RWPE2 (cell line): Measurements from ENCODE around the gene HOXC9.

ENCODE experiments used
- ATAC-seq: fragments of 200-7000 bp; cut with Tn5 transposase; 3 replicates; pipeline ENCODE4 v1.9.1; 2021; ENCODE audit warnings: low read depth
- DNase-seq: peaks from one replicate; pipeline ENCODE4 v3.0.0-alpha.2; 2020; ENCODE audit warnings: low spot score
- H3K27ac ChIP-seq: fragments of 450-650 bp; 2 replicates; pipeline ENCODE4 v1.5.1; 2017; ENCODE audit warnings: mild to moderate bottlenecking; ENCODE audit not compliant: poor library complexity, severe bottlenecking
- H3K27me3 ChIP-seq: fragments of 250-450 bp; sonication (Bioruptor Pico); 2 replicates; pipeline ENCODE4 v1.5.1; 2021; ENCODE audit warnings: mild to moderate bottlenecking, moderate library complexity; ENCODE audit not compliant: insufficient read depth, poor library complexity, severe bottlenecking
- H3K36me3 ChIP-seq: fragments of 250-450 bp; sonication (Bioruptor Pico); 2 replicates; pipeline ENCODE4 v1.5.1; 2020; ENCODE audit warnings: low read depth, mild to moderate bottlenecking, moderate library complexity
- H3K4me1 ChIP-seq: fragments of 250-450 bp; sonication (Bioruptor Pico); 2 replicates; pipeline ENCODE4 v1.5.1; 2021; ENCODE audit warnings: mild to moderate bottlenecking, moderate library complexity; ENCODE audit not compliant: insufficient read depth, poor library complexity, severe bottlenecking
- H3K4me3 ChIP-seq: fragments of 250-450 bp; sonication (Bioruptor Pico); 2 replicates; pipeline ENCODE4 v1.5.1; 2021; ENCODE audit warnings: mild to moderate bottlenecking, moderate library complexity; ENCODE audit not compliant: severe bottlenecking
- H3K9me3 ChIP-seq: fragments of 250-450 bp; sonication (Bioruptor Pico); 2 replicates; pipeline ENCODE4 v1.5.1; 2021; ENCODE audit warnings: mild to moderate bottlenecking, moderate library complexity; ENCODE audit not compliant: severe bottlenecking
- TF ChIP-seq, protein P1 (sequence below): fragments of 450-650 bp; IDR thresholded peaks from one replicate; pipeline ENCODE4 v1.5.1; 2017; ENCODE audit warnings: mild to moderate bottlenecking, moderate library complexity; ENCODE audit not compliant: poor library complexity, severe bottlenecking

The HOXC9 gene

DNA sequence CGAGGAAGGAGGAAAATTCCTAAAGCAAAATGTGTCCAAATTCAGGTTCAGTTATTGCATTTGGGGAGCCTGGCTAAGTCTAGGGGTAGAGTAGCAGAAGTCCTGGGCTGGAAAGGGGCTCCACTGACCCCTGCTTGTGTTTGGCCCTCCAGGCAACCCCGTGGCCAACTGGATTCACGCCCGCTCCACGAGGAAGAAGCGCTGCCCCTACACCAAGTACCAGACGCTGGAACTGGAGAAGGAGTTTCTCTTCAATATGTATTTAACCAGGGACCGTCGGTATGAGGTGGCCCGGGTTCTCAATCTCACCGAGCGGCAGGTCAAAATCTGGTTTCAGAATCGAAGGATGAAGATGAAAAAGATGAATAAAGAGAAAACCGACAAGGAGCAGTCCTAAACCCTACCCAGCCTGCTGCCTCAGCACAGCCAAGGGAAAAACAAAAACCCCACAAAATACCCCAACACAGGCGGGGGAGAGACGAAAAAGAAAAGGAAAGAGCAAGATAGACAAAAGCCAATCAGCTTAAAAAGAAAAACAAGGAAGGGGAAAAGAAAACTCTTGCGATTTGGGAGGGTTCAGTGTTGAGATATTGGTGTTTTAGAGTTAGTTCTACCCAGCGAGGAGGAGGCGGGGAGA lies 2.4 kb downstream of the HOXC9 start:
- DNase-seq (no peak), ATAC-seq (no peak)
- no peaks in the 10 kb centered on the region for H3K4me1 ChIP-seq
- H3K36me3 ChIP-seq, result no peaks in the 10 kb centered on the region
- H3K27ac ChIP-seq, result no peak overlapping the region
- peaks cover 90% of the 10 kb centered on the region for H3K27me3 ChIP-seq
- H3K4me3 ChIP-seq, result no peak overlapping the region
- H3K9me3 ChIP-seq, result no peaks in the 10 kb centered on the region
- TF ChIP-seq, protein P1, sequence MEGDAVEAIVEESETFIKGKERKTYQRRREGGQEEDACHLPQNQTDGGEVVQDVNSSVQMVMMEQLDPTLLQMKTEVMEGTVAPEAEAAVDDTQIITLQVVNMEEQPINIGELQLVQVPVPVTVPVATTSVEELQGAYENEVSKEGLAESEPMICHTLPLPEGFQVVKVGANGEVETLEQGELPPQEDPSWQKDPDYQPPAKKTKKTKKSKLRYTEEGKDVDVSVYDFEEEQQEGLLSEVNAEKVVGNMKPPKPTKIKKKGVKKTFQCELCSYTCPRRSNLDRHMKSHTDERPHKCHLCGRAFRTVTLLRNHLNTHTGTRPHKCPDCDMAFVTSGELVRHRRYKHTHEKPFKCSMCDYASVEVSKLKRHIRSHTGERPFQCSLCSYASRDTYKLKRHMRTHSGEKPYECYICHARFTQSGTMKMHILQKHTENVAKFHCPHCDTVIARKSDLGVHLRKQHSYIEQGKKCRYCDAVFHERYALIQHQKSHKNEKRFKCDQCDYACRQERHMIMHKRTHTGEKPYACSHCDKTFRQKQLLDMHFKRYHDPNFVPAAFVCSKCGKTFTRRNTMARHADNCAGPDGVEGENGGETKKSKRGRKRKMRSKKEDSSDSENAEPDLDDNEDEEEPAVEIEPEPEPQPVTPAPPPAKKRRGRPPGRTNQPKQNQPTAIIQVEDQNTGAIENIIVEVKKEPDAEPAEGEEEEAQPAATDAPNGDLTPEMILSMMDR, result no peak

- peaks cover 90% of the 10 kb centered on the region for H3K27me3 ChIP-seq
- no peaks in the 10 kb centered on the region for H3K4me1 ChIP-seq
- H3K27ac ChIP-seq, result no peak overlapping the region
- DNase-seq, result no peak
- ATAC-seq, result no peak
- H3K36me3 ChIP-seq, result no peaks in the 10 kb centered on the region
- H3K4me3 ChIP-seq, result no peak overlapping the region
- no peaks in the 10 kb centered on the region for H3K9me3 ChIP-seq
- TF ChIP-seq, protein P1, result no peak
Measured at GRCh38 chr12:54002915-54003389, 3.0 kb downstream of the HOXC9 start.

DNA sequence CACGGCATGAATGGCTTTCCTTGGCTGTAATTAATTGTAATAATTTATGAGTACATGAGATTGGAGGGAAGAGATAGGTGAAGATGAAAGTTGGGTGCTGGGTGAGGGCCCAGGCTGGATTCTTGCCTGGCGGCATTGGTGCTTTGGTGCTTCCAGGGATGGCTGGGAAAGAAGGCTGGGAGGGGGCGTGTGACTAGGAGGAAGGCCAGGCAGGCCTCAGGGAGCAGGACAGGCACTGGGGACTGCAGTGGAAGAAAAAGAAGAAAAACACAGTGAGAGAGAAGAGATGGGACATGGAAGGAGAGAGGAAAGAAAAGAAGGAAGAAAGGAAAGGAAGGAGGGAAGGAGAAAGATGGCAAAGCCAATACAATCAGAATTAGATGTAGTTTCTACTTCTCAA lies 3.7 kb downstream of the HOXC9 start:
- Histone ChIP-seq H3K4me3 (no peak overlapping the region), H3K27me3 (peaks cover 88% of the 10 kb centered on the region), H3K36me3 (no peaks in the 10 kb centered on the region), H3K27ac (no peak overlapping the region), H3K4me1 (no peaks in the 10 kb centered on the region), H3K9me3 (no peaks in the 10 kb centered on the region)
- ATAC-seq, result no peak
- DNase-seq, result no peak
- TF ChIP-seq, protein P1, result no peak

- Histone ChIP-seq H3K9me3 (no peaks in the 10 kb centered on the region), H3K4me3 (no peak overlapping the region), H3K36me3 (no peaks in the 10 kb centered on the region), H3K27me3 (peaks cover 86% of the 10 kb centered on the region), H3K27ac (no peak overlapping the region), H3K4me1 (no peaks in the 10 kb centered on the region)
- DNase-seq (no peak), ATAC-seq (no peak)
- TF ChIP-seq, protein P1, result peak; percentile 20
Measured at GRCh38 chr12:54004063-54004840, 4.3 kb downstream of the HOXC9 start.
